Right cardiac atrium (tissue), 5 donors: ENCODE measurements around the gene DPYSL5. TPM values are rescaled to one million over a fixed set of nuclear protein-coding genes. Genes with fewer than 3 reads are reported as not detected.
"Not testable (repeated sequence)": the region's sequence is repeated elsewhere in the genome, so short reads cannot be mapped to it uniquely, and the experiment has no call there.

ENCODE experiments used
- ATAC-seq, 2 donors: fragments of 200-7000 bp; cut with Tn5 transposase; one replicate each; pipeline versions ENCODE4 v1.8.0 to v1.9.1; 2020; ENCODE audit warnings: moderate library complexity in 2 of 2, mild to moderate bottlenecking in 1 of 2
- DNase-seq, 3 donors: peaks; one replicate each; pipeline ENCODE4 v3.0.0-alpha.2; 2020
- H3K27ac ChIP-seq: one replicate; pipeline ENCODE4 v1.5.1; 2013; ENCODE audit warnings: mild to moderate bottlenecking, low read length, control low read depth, moderate library complexity
- H3K27me3 ChIP-seq: one replicate; pipeline ENCODE4 v1.6.1; 2013; ENCODE audit not compliant: control insufficient read depth, insufficient read depth
- H3K4me1 ChIP-seq: one replicate; pipeline ENCODE4 v1.6.1; 2013; ENCODE audit warnings: low read length; ENCODE audit not compliant: control insufficient read depth, insufficient read depth
- H3K4me3 ChIP-seq: one replicate; pipeline ENCODE4 v1.5.1; 2013; ENCODE audit warnings: low read length, control low read depth
- H3K9me3 ChIP-seq: one replicate; pipeline ENCODE4 v1.6.1; 2013; ENCODE audit warnings: low read length; ENCODE audit not compliant: control insufficient read depth
- WGBS: extraction: QIAGEN DNeasy Blood & Tissue Kit; methylation state at CpG from one replicate; pipeline ENCODE4 v1.1.7; 2013; 5-methylcytosine and 5-hydroxymethylcytosine counted together
- intact Hi-C, 4 donors: fragments of 100-400 bp; cut with DNase I; formaldehyde crosslinking; loops; one replicate each; pipeline versions ENCODE4 v1.11.0 to v1.14.0; 2022 to 2023
- polyA plus RNA-seq: library from polyadenylated mRNA; stranded (reverse); fragments of 200-250 nt; gene quantifications from one replicate; pipeline ENCODE4 v1.2.3, GENCODE V29; 2013
- total RNA-seq, 4 donors: library from RNA; stranded (reverse); fragmentation: NEBNext Ultra II Directional; extraction: Animal tissue kit (Norgen Biotek cat#: 25700); gene quantifications; one replicate each; pipeline ENCODE4 v1.2.1, GENCODE V29; 2021
- donor health status: healthy with polysubstance abuse.
- donor health status: DM: no; HTN: yes; CAD: no.
- donor health status: DM: no; HTN: no; CAD: no.
- donor health status: DM: no; HTN: yes; CAD: no; lungs with severe emphysema.
- donor health status: DM: yes; HTN: yes; CAD: no.

The DPYSL5 gene
- total and polyA plus RNA-seq, 5 donors, result 0.05 TPM; not detected in 4

DNA sequence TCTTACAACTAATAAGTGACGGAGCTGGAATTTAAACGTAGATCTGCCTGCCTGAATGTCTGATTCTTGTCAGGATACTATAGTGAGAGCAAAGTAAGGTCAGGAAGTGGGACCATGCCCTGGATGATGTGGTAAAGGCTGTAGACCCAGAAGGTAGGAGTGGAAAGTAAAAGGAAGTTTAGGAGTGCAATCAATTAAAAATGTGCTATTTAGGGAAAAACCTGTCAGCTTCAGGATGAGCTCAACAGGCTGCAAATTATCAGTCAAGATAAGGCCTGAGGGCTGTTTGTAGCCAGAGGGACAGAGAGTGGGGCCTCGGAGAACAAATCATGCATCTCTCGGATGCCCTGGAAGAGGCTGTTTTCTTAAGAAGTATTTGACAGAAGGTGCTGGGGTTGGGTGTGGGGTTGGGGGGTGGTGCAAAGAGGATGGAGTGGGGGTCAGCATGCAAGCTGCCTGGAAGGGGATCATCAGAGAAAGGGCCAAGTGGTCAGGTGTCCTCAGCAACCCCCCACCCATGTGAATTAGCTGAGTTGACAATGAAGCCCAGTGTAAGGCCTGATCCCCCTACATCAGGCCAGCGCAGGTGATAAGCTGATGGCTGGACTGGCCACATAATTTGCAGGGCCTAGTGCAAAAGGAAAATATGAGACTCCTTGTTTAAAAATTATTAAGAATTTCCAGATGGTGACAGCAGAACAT, 69.4 kb downstream of the DPYSL5 start:
- WGBS, result 58% methylated on average over 5 of the region's 5 CpGs
- intact Hi-C loops, result no loop called here
- H3K4me3 ChIP-seq, result no peak overlapping the region
- H3K4me1 ChIP-seq, result no peaks in the 10 kb centered on the region
- H3K27me3 ChIP-seq, result no peaks in the 10 kb centered on the region
- H3K9me3 ChIP-seq, result no peaks in the 10 kb centered on the region
- DNase-seq, result no peak
- no peak for ATAC-seq
- no peak overlapping the region for H3K27ac ChIP-seq

DNA sequence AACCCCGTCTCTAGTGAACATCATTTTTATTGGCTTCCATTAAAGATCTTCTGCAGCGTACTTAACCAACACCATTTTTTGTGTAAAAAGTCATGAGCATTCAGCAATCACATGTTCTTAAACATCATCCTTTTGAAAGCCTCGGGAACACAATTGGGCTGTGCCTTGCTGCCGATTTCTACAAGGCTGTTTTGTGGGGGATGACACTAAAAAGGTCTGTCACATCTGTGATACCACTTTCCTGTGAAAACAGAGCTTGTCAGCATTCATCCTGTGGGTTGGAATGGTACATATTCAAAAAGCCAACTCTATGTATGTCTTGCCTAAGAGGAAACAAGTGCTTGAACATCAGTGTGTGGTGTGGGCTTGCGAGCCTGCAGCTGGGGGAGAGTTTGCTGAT, 73.4 kb downstream of the DPYSL5 start:
- Histone ChIP-seq H3K9me3 (no peaks in the 10 kb centered on the region), H3K27me3 (no peaks in the 10 kb centered on the region), H3K27ac (no peak overlapping the region), H3K4me3 (no peak overlapping the region), H3K4me1 (no peaks in the 10 kb centered on the region)
- intact Hi-C loops, result loop anchor here in 2 of 4 donors (5.0 kb wide), 1 partner anchor 74 kb away; the partner anchor contains the start of gene DPYSL5 (in 2 of the 2)
- WGBS, result 84% methylated on average over 5 of the region's 5 CpGs
- no peak for ATAC-seq
- DNase-seq, result no peak

DNA sequence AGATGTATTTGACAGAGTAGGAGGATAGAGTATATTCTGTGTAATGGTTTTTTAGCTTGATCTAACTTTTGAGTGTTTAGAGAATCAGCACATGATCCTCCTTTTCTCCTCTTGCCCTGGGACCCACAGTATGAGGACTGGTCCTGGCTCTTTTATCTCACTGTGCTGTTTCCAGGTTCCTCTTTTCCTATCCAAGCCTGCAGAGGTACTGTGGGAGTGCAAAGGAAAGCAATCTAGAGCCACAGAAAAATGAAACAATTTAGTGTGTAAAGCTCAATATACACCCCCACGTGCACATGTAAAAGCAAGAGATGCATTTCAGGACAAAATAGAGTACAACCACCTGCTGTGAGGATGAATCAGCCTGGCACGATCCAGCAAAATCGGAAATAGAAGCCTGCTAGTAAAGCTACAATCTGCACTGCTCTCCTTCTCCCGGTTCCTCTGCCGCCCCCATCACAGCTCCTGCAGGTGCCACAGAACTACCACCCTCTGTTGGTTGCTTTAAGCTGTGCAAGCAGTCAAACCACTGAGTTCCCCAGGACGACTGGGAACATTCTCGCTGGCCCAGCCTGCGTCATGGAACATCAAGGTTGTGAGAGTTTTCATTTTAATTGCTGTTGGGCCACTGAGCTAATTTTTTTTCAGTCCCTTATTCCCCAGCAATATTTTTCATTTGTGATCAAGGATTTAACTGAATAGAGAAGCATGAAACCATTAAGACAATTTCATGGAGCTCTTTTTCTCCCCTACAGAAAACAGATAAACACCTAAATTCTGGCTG, 74.7 kb downstream of the DPYSL5 start:
- DNase-seq, result peak in 1 of 3 donors; percentile 27
- H3K27ac ChIP-seq, result no peak overlapping the region
- WGBS, result 15% methylated on average over 8 of the region's 8 CpGs
- ATAC-seq, result peak; percentile 69 to 72
- no peaks in the 10 kb centered on the region for H3K4me1 ChIP-seq
- intact Hi-C loops, result loop anchor here in 3 of 4 donors (2.0 to 5.0 kb wide), 2 partner anchors 75 to 76 kb away; partner anchors contain the start of gene DPYSL5 (in 2 of the 3)
- H3K4me3 ChIP-seq, result no peak overlapping the region
- no peaks in the 10 kb centered on the region for H3K27me3 ChIP-seq
- no peaks in the 10 kb centered on the region for H3K9me3 ChIP-seq

DNA sequence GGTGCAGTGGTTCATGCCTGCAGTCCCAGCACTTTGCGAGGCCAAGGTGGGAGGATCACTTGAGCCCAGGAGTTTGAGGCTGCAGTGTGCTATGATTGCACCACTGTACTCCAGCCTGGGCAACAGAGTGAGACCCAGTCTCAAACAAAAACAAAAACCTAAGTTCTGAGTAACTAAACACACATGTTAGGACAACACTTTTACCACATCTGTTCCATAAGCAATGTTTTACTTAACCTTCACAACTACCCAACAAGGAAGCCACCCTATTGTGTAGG, 75.2 kb downstream of the DPYSL5 start:
- 81% methylated on average over 1 of the region's 1 CpG for WGBS
- not testable (repeated sequence) for H3K4me3 ChIP-seq, DNase-seq, H3K27ac ChIP-seq, H3K9me3 ChIP-seq, H3K4me1 ChIP-seq, ATAC-seq, H3K27me3 ChIP-seq
- intact Hi-C loops, result loop anchor here in 3 of 4 donors (2.0 to 5.0 kb wide), 2 partner anchors 76 kb away; partner anchors contain the start of gene DPYSL5 (in 2 of the 3)

DNA sequence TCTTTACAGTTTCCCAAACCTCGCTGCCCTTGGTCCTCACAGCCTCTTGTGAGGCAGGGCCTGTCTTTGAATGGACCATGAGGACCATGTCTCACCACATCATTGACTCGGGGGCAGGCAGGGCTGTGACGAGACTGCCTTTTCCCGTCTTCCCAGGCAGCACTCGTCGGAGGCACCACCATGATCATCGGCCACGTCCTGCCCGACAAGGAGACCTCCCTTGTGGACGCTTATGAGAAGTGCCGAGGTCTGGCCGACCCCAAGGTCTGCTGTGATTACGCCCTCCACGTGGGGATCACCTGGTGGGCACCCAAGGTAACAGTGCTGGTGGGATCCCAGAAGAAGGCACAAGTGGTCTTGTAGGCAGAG, 76.8 kb downstream of the DPYSL5 start:
- no peaks in the 10 kb centered on the region for H3K9me3 ChIP-seq
- DNase-seq, result no peak
- peak in 1 of 2 donors; percentile 23 for ATAC-seq
- H3K4me3 ChIP-seq, result no peak overlapping the region
- WGBS, result 91% methylated on average over 14 of the region's 14 CpGs
- H3K27ac ChIP-seq, result no peak overlapping the region
- H3K27me3 ChIP-seq, result no peaks in the 10 kb centered on the region
- no peaks in the 10 kb centered on the region for H3K4me1 ChIP-seq
- intact Hi-C loops, result loop anchor here in 2 of 4 donors (5.0 kb wide), 1 partner anchor 77 kb away; the partner anchor contains the start of gene DPYSL5 (in 2 of the 2)

DNA sequence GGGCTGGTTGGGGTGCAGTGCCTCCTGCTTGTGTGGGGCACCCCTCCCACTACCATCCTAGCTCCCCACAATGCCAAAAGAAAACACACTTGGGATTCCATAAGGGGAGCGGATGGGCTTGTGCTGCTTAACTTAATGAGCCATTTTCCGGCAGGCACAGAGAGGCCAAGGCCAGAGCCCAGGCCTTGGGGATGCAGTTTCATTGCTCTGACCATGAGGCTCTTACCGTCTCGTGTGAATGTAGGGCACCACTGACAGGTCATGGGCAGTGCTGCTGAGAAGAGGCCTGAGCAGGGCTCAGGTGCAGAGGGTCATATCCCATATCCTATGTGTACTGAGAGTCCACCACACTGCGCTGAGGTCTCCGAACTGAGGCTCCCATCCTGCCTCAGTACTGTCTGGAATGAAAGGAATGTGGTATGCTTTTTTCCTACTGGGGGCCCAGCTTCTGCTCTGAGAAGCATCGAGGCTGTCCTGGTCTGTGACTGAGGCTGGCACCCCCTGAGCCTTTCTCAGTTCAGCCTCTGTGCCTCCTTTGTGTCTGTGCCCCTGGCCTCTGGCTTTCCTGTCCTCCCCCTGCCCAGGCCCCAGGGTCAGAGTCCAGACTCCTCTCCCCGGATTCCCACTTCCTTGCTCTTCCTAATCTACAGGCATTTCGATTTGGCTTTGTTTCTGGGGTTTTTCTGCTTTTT, 77.3 kb downstream of the DPYSL5 start:
- ATAC-seq (no peak), DNase-seq (no peak)
- 56% methylated on average over 9 of the region's 9 CpGs for WGBS
- Histone ChIP-seq H3K4me3 (no peak overlapping the region), H3K9me3 (no peaks in the 10 kb centered on the region), H3K4me1 (no peaks in the 10 kb centered on the region), H3K27me3 (no peaks in the 10 kb centered on the region), H3K27ac (no peak overlapping the region)
- intact Hi-C loops, result no loop called here

DNA sequence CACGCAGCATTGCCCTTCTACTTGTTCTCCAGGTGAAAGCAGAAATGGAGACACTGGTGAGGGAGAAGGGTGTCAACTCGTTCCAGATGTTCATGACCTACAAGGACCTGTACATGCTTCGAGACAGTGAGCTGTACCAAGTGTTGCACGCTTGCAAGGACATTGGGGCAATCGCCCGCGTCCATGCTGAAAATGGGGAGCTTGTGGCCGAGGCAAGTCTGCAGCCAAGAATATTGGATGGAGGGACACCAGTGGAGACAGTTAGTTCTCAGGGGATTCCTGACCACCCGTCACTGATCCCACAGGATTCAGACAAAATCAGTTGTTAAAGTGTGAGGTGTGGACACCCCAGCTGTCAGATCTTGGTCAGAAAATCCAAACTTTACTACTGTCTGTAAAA, 79.3 kb downstream of the DPYSL5 start:
- Histone ChIP-seq H3K27ac (no peak overlapping the region), H3K4me3 (no peak overlapping the region), H3K9me3 (no peaks in the 10 kb centered on the region), H3K27me3 (no peaks in the 10 kb centered on the region), H3K4me1 (no peaks in the 10 kb centered on the region)
- intact Hi-C loops, result no loop called here
- 91% methylated on average over 9 of the region's 9 CpGs for WGBS
- DNase-seq (no peak), ATAC-seq (no peak)

DNA sequence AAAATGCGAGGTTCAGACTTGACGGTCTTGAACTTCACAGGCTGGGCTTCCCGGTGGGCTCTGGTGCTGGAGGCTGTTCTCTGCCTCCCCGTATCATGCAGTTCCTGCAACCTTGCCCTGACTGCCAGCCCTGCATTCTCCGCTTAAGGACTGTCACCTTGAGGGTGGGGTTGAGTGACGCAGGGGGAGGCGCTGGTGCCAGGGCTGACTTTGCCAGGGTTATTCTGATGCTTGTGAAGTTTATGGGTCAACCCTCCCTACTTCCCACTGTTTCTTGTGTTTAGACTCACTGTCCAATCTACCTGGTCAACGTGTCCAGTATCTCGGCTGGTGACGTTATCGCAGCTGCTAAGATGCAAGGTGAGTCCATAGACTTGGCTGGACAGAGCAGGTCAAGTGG, 85.0 kb downstream of the DPYSL5 start:
- no peak overlapping the region for H3K4me3 ChIP-seq
- ATAC-seq (peak; percentile 29 to 31), DNase-seq (no peak)
- no peaks in the 10 kb centered on the region for H3K27me3 ChIP-seq
- no peak overlapping the region for H3K27ac ChIP-seq
- H3K9me3 ChIP-seq, result no peaks in the 10 kb centered on the region
- WGBS, result 70% methylated on average over 11 of the region's 11 CpGs
- no peaks in the 10 kb centered on the region for H3K4me1 ChIP-seq
- intact Hi-C loops, result no loop called here

DNA sequence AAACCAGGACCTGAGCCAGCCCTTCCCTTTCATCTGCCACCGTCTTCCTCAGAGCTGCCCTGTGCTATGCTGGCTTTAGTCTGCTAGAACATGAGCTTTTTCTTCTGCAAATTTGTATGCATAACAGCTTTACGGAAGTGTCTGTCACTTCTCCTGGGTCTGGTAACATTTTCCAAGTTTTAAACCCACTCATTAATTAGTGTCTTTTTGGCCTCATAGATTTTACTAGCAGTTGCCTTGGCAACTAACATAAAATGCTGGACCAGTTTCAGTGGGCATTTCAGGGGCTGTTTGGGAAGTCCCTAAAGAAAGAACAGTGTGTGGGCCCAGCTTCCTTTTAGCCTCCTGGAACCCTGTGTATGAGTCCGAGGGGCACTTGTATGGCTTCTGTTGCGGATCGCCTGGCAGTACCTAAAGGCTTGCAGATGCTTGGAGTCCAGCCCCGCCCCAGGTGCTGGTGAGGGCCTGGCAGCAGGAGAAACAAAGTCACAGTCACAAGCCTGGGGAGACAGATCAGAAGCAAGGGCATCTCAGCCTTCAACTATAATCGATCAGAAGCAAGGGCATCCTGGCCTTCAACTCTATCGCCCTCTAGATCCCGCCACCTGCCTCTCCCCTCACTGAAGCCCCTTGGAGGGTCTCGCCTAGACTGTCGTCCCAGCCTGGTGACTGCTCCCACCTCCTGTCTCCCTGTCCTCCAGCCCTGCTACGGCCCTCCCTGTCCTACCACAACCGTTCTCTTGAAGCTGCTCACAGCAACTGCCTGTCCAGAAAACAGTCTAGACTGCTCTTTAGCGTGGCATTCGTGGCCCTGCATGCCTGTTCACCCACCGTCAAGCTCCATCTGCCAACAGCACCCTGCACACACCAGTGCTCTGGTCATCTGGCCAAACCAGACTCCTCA, 85.8 kb downstream of the DPYSL5 start:
- WGBS, result 82% methylated on average over 16 of the region's 16 CpGs
- DNase-seq (no peak), ATAC-seq (peak in 1 of 2 donors; percentile 33)
- Histone ChIP-seq H3K4me3 (no peak overlapping the region), H3K4me1 (no peaks in the 10 kb centered on the region), H3K9me3 (no peaks in the 10 kb centered on the region), H3K27ac (no peak overlapping the region), H3K27me3 (no peaks in the 10 kb centered on the region)
- intact Hi-C loops, result no loop called here

DNA sequence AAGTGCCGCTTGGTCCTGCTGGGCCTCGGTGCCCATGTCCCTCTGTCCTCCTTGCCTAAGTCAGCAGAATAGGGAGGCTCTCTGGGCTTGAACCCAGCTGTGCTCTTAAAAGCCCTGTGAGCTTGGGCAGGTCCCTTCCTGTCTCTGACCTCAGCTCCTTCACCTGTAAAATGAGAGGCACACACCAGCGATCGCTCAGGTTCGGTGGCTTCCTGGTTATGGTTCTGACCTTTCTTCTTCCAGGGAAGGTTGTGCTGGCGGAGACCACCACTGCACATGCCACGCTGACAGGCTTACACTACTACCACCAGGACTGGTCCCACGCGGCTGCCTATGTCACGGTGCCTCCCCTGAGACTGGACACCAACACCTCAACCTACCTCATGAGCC, 86.4 kb downstream of the DPYSL5 start:
- Histone ChIP-seq H3K27me3 (no peaks in the 10 kb centered on the region), H3K9me3 (no peaks in the 10 kb centered on the region), H3K4me3 (no peak overlapping the region), H3K27ac (no peak overlapping the region), H3K4me1 (no peaks in the 10 kb centered on the region)
- no peak for DNase-seq
- WGBS, result 91% methylated on average over 10 of the region's 10 CpGs
- intact Hi-C loops, result no loop called here
- ATAC-seq, result no peak
